Astrocyte of the cerebellum (primary cell): ENCODE data around the gene MAN1C1.

ENCODE experiments used
- DNase-seq: peaks from one replicate; pipeline ENCODE4 v3.0.0-alpha.2; 2011; ENCODE audit warnings: low read depth
- H3K4me3 ChIP-seq: 2 replicates; pipeline ENCODE4 v1.5.1; 2011; ENCODE audit warnings: mild to moderate bottlenecking, low read depth, low read length, moderate library complexity
- in situ Hi-C: cut with HindIII; loops from 2 replicates; pipeline ENCODE4 v1.10.0; 2017; ENCODE audit warnings: low sequenced_read_pairs
- TF ChIP-seq, protein P1 (sequence below): IDR thresholded peaks from 2 replicates; pipeline ENCODE4 v1.5.1; 2012; ENCODE audit warnings: low read length, low read depth, moderate library complexity, mild to moderate bottlenecking; ENCODE audit errors: missing control alignments

The MAN1C1 gene

DNA sequence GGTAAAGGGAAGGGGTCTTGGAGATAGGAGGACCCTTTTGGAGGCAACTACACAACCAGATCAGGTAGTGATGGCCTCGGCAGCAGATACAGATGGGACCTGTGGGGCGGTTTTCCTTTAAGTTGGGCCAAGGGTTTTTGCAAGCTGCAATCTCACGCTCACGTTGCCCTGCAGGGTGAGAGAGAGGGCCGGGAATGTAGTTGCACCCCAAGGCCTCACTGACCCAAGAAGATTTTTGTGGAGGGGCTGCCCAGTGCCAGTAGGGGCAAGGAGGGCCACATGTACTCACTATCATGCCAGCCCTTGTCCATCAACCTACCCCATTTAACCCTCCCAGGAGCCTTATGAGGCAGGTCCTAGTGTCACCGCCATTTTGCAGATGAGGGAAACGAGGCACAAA, 125.7 kb downstream of the MAN1C1 start:
- no peak for DNase-seq
- TF ChIP-seq, protein P1, sequence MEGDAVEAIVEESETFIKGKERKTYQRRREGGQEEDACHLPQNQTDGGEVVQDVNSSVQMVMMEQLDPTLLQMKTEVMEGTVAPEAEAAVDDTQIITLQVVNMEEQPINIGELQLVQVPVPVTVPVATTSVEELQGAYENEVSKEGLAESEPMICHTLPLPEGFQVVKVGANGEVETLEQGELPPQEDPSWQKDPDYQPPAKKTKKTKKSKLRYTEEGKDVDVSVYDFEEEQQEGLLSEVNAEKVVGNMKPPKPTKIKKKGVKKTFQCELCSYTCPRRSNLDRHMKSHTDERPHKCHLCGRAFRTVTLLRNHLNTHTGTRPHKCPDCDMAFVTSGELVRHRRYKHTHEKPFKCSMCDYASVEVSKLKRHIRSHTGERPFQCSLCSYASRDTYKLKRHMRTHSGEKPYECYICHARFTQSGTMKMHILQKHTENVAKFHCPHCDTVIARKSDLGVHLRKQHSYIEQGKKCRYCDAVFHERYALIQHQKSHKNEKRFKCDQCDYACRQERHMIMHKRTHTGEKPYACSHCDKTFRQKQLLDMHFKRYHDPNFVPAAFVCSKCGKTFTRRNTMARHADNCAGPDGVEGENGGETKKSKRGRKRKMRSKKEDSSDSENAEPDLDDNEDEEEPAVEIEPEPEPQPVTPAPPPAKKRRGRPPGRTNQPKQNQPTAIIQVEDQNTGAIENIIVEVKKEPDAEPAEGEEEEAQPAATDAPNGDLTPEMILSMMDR, result no peak
- H3K4me3 ChIP-seq, result no peak overlapping the region
- in situ Hi-C loops, result no loop called here

DNA sequence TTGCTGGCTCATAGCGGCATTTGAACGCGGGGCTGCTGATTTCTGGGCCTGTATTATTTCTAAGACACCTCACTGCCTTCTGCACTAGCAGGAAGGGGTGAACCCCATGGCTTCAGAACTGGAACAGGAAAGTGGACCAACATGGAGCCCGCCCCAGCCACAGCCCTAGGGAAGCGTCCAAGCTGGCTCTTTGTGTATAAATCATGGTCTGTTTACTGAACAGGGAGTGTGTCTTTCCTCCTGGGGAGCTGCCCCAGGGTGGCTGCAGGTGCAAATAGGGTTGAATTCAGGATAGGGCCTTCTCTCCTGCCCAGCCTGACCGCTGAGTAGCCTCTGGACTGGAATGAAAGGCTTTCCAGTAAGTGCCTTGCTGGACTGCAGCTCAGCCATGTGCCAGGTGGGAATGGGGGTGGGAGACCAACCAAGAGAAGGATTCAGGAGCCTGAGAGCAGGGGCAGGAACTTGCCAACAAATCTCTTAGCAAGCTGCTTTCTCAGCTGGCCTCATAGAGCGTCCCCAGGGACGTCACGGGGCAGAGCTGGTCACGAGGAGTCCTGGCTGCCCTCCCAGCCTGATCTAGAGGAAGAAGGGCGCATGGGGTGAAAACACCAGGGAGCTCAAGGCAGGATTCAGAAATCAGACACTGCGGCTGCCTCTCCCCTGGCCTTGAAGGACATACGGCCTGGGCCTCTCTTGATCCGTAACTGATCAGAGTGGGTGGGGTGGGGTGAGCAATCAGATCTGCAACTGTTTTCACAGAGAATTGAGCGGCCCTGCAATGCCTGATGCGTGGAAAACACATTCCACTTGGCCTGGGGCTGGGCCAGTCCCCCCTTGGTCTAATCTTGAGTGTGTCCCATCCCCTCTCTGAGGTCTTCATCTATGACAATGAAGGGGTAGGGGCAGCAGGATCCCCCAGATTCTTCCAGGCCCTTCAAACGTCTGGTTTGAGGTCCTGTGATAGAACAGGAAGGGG, 126.9 kb downstream of the MAN1C1 start:
- no peak for DNase-seq
- in situ Hi-C loops, result no loop called here
- TF ChIP-seq, protein P1, result no peak
- H3K4me3 ChIP-seq, result no peak overlapping the region

DNA sequence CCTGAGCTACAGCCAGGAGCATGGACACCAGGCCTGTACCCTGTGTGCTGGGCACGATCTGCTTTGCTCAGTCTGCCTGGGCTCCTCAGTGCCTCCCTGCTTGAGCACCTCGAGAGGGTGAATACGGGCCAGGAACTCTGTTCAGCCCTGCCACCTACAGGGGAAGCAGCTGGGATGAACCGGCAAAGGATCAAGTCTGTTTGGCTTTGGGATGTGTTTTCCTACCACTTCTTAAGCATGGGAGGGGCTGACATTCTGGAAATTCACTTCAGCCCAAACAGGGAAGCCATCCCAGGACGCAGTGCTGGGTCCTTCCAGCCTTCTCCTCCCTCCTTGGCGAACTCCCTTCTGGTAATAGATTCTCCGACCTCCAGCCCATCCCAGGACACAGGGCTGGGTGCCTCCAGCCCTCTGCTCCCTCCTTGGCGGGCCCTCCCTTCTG, 127.6 kb downstream of the MAN1C1 start:
- no peak overlapping the region for H3K4me3 ChIP-seq
- in situ Hi-C loops, result no loop called here
- no peak for DNase-seq
- TF ChIP-seq, protein P1, result peak; percentile 47

DNA sequence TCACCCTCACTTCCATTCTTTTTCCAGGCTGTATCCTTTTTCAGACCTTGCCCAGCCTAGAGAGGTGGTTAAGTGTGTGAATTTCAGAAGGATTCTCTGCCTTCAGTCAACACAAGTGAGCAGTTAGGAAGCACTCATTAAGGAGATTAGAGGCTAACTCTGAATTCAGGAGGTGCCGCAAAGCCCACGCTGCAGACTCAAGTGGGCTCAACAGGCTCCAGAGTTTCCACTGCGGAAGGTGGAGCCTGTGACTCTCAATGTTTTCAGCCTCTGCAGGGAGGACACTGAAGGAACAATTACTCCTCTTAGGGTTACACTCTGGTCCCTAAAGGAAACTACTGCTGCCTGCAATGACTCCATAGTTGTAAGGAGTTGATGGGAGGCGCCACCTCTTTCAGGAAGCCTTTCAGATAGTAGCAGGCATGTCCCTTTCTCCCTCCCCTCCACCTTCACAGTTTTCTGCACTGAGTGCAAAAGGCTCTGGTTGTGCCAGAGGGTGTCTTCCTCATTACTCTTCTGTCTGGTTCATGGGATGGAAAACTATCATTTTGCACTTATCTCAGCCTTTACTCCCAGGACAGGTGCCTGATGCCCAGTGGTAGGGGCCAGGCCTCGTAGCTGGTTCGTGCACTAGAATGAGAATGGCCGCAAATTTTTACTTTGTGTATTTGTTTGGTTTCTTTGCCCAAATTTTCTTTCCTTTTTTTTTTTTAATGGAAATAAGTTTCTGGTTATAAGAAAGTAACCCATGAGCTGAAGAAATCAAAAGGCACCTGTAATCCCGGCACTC, 128.2 kb downstream of the MAN1C1 start:
- no peak for DNase-seq
- TF ChIP-seq, protein P1, result no peak
- in situ Hi-C loops, result no loop called here
- no peak overlapping the region for H3K4me3 ChIP-seq

DNA sequence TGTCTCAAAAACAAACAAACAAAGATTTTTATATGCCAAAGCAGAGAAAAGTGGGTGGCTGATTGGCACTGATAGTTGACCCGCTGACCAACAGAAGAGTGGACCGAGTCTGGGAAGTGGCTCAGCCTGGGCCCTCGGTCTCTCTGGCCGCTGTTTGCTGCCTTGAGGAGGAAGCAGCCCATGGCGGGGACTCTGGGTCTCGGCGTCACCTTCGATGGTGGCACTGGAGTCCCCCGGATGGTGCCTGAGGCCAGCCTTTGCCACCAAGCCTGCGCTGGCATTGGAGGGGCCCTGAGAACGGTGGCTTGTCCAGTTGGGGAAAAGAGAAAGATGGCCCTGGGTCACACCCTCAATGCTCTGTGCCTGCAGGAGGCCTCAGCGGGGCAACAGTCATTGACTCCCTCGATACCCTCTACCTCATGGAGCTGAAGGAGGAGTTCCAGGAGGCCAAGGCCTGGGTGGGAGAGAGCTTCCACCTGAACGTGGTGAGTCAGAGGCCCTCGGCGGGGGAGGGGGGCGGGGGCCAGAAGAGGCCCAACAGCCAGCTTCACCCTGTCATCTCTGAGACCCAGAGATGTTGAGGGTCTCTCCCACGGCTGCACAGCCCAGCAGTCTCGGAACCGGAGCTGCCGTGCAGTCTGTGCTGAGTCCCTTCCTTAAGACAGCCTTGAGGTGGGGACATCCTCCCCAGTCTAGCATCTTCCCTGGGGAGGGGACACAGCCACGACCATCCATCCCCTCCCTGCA, 129.9 kb downstream of the MAN1C1 start:
- DNase-seq, result no peak
- in situ Hi-C loops, result no loop called here
- H3K4me3 ChIP-seq, result no peak overlapping the region
- TF ChIP-seq, protein P1, result no peak
